Stimulated activated CD4-positive, alpha-beta T cell treated with anti-CD3 and anti-CD28 coated beads, Interleukin-1b, Interleukin-23, amount 100 ng/mL, for 24 hours (primary cell): ENCODE measurements around the gene TSPAN16.
"Not testable (repeated sequence)": the region's sequence is repeated elsewhere in the genome, so short reads cannot be mapped to it uniquely, and the experiment has no call there.

ENCODE experiments used
- DNase-seq, 4 experiments: peaks; one replicate each; pipeline ENCODE4 v3.0.0-alpha.2; 2020; ENCODE audit warnings: low read depth in 4 of 4, low spot score in 1 of 4

The TSPAN16 gene

DNA sequence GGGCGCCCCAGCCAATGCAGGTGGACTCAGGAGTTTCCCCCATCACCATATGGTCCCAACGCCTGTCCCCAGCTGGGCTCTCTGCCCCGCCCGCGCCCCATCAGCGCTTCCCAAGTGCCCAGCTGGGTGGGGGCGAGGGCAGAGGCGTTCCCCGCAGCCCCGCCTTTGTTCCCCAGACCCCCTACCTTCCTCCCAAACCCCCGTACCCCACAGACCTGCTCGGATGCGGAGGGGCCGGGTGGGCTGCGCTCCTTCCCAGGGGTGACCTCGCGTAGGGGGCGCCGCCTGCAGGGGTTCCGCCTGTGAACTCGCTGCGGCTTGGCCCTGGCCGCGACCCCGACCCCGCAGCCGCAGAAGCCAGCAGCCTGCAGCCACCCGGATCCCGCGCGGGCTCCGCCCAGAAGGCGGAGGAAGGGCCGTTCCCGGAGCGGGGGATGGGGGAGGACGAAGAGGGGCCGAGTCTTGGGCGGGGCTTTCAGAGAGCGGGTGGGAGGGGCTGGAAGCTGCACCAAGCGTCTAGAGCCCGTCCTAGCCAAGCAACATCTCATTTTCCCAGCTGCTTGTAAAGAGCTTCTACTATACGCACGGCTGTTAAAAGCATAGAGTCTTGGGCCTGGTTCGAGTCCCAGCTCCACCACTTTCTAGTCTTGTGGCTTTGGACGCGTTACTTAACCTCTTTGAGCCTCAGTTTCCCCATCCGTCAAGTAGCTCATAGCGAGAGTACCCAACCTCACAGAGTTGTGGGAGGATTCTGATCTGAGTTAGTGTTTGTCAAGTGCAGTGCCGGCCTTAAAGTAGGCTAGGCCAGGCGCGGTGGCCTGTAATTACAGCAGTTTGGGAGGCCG is 43.5 kb downstream of the TSPAN16 start, which contains the start of gene RAB3D:
Gene RAB3D (minus strand): TSS at position 404 of the 845 bp plus-strand sequence. CDS start 2,258 bp downstream, outside the sequence.
- peak; percentile 54 to 85 (median 77) for DNase-seq

DNA sequence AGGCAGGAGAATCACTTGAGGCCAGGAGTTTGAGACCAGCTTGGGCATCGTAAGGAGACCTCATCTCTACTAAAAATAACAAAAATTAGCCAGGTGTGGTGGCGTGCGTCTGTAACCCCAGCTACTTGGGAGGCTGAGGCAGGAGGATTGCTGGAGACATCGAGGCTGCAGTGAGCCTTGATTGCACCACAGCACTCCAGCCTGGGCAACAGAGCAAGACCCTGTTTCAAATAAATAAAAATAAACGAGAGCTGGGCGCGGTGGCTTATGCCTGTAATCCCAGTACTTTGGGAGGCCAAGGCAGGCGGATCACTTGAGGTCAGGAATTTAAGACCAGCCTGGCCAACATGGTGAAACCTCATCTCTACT is 44.1 kb downstream of the TSPAN16 start:
- DNase-seq = not testable (repeated sequence)

DNA sequence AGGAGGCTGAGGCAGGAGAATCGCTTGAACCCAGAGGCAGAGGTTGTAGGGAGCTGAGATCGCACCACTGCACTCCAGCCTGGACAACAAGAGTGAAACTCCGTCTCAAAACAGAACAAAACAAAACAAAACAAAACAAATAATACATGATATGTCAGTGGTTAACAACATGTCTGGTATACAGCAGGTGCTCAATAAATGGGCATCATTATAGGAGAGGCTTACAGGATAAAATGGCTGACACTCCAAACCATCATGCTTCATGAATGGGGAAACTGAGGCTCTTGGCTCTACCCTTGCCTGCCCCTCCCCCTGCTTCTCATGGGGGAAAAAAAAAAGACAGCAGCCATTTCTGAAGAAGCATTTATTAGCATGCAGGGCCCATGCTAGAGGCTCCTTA is 46.5 kb downstream of the TSPAN16 start:
- no peak for DNase-seq

DNA sequence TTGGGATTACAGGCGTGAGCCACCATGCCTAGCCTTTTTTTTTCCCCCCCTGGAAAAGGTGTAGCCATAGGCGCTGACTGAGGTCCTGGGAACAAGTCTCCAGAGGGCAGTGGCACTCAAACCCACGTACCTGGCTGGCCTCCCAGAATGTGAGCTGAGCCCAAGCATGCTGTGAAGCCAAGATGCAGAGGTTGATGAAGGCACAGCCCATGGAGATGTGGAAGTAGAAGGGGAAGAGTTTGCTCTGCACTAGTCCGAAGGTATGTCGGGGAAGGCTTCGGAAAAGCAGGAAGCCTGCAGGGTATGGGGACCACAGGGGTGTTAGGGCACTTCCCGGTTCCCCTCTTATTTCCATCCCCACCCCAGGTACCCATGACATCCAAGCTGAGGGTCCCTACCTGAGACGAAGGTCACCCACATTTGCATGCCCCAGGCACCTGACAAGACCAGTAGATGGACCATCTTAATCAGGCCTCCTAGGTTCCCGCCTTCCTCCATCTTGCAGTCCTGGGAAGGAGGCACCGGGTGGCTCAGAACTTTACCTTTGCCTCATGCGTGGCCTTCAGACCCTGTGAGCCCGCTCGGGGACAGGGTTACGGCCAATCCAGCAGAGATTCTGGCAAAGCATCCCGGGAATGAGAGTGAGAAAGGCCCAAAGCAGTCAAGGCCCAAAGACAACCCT is 49.3 kb downstream of the TSPAN16 start:
- no peak for DNase-seq

DNA sequence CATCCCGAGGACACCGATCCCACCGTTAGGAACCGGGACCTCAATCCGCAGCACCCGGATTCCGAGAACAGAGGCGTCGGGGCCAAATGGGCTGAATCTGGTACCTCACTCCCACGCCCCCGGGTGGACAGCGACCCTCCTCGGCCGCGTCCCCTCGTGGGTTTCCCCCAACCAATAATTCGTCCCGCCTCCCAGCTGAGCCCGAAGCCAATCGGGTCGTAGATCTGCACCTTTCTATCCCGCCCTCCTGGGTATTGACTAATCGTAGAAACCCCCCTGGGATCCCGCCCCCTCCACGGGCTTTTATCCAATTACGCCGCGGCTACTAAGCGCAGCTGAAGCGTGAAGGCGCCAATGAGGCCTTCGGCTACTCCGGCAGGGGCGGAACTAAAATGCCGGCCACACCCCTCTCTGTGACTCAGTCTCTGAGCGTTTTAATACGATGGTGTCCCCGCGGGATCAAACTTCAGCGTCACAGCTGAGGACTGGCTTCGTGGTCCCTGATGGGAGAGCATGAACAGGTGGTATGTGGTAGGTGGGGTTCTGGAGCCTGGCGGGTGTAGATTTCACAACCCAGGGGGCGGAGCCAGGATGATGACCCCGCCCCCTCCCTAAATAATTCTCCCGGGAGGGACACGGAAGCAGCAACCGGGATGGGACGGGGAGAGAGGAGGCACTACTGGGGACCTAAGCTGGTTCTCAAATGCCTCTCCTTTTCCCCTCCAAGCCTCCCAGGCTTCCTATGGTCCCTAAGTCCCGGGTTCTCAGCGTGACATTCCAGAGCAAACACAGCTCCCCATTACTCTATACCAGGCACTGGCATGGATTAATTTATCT is 50.4 kb downstream of the TSPAN16 start, which contains the start of the genes CCDC159 and TMEM205:
Gene CCDC159 (plus strand): TSS at position 416 of the 837 bp plus-strand sequence. CDS start 88 bp downstream, at position 504.
Gene TMEM205 (minus strand): TSS at position 165 of the 837 bp plus-strand sequence. CDS start 649 bp downstream, outside the sequence.
- DNase-seq = peak; percentile 90 to 98 (median 96)

DNA sequence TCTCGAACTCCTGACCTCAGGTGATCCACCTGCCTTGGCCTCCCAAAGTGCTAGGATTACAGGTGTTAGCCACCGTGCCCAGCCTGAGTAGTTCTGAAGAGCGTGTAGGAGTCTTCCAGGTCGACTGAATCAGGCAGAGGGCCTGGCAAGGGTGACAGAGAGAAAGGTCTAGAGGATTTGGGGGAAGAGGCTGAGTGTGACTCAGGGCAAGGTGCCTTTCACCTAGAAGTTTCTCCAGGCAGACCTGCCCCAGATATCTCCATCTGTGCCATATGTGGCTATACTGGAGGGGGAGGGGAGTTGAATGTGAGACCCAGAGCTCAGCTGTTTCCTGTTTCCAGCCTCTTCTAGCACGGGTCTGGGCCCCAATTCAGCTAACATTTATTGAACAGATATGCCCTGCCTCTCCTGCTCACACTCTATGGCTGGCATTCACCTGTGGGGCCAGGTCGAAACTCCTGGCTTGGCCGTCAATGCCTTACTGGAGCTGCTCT is 51.6 kb downstream of the TSPAN16 start:
- DNase-seq = no peak

DNA sequence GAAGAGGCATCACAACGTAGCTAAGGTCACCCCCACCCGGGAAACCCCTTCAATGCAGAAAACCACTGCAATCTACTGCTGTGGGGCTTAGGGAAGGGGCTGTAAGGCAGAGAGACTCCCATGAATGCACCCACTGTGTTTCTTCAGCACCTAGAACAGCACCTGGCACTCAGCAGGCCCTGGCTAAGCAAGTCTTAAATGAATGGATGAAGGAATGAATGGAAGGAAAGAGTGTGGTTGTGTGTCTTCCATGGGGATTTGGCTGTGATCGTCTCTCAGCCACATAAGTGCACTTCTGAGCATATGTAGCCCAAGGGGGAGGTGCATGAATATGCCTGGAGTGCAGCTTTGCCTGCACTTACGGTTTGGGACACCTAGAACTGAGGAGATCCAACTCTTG is 53.2 kb downstream of the TSPAN16 start:
- DNase-seq = no peak

DNA sequence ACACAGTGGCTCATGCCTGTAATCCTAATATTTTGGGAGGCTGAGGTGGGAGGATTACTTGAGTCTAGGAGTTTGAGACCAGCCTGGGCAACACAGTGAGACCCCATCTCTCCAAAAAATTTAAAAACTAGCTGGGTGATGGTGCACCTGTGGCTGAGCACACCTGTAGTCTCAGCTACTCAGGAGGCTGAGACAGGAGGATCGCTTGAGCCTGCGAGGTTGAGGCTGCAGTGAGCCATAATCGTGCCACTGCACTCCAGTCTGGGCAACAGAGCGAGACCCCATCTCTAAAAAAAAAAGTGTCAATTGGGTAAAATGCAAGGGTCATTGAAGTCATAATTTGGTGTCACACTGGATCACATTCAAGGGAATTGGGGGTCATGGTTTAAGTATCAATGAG is 58.1 kb downstream of the TSPAN16 start:
- DNase-seq = not testable (repeated sequence)

DNA sequence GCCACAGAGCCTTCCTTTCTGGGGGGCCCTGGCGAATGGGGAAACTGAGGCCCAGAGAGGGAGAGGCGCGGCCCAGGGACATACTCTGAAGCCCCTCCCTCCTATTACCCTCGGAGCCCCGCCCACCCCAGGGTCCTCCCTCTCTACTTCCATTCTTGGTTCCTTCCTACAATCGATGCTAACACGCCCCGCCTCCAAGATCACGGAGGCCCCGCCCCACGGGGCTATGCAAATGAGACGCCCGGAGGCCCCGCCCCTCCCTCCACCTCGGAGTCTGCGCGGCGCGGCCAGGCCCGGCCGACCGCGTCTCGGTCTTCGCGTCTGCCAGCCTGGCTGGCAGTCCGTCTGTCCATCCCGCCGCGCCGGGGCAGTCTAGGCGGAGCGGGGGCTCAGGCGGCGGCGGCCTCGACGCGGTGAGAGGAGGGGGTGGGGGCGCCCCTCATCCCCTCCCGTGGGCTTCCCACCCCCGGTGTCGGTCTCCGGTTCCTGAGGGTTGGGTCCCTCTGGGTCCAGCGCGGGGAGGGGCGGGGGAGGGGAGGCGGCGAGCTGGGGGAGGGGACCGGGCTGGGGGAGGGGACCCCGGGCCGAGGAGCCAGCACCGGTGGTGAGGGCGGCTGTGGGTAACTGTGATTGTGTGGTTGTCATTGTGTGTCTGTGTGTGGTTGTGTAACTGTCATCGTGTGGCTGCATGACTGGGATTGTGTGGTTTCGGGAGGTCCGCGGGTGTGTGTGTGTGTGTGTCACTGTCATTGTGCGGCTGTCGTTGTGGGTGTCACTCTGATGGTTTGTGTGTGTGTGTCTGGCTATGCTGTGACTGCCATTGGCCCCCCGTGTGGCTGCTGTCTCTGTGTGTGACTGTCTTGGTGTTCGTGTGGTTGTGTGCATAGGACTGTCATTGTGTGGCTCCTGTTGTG is 59.5 kb downstream of the TSPAN16 start, which contains the start of gene PLPPR2:
Gene PLPPR2 (plus strand): TSS at position 273 of the 914 bp plus-strand sequence. CDS start 2,242 bp downstream, outside the sequence.
- peak; percentile 59 to 85 (median 72) for DNase-seq

DNA sequence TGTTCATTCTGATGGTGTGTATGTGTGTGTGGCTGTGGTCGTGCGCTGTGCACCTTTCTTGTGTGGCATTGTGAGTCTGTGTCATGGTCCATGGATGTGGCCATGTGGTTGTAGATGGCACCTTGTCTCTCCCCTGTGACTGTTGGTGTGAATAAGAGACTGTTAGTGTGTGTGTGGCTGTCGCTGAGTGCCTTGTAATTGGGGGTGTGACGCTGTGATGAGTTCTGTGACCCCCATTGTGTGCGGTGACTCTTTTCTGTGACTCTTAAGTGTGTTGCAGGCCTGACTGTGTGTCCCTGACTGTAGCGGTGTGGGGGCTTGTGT is 60.1 kb downstream of the TSPAN16 start:
- no peak for DNase-seq

DNA sequence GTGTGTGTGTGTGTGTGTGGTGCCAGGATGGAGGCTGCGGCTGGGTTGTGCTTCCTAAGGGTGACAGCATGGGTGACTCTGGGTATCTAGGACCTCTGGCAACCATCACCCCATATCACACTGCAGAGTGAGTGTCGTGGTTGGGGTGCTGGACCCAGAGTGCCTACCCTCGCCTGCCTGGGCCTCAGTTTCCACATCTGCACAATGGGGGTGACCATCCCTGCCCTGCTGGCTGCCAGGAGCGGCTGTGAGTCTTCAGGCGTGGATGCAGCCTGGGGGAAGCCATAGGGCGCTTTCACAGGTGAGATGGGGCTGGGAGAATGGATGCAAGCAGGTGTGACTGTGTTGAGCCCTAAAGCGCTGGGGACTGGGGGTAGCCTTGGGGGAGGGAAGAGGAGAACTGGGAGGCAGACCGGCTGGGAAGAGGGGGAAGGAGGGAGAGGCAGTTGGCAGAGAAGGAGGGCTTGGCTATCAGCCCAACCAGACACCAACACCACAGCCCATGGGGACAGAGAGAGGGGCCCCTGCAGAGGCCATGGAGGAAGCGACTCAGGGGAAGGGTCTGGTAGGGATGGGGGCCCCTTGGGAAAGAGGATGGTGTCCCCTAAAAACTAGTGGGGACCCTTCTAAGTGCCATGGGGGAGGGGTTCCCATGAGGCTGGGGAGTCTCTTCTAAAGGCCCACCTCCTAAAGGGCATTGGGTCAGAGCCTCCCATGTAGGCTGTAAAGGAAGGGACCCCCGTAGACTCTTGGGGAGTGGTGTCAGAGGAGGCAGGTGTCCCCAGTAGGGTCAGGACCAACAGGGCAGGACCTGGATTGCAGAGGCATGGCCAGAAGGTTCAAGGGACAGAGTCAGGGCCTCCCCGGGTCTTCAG is 61.0 kb downstream of the TSPAN16 start:
- no peak for DNase-seq

DNA sequence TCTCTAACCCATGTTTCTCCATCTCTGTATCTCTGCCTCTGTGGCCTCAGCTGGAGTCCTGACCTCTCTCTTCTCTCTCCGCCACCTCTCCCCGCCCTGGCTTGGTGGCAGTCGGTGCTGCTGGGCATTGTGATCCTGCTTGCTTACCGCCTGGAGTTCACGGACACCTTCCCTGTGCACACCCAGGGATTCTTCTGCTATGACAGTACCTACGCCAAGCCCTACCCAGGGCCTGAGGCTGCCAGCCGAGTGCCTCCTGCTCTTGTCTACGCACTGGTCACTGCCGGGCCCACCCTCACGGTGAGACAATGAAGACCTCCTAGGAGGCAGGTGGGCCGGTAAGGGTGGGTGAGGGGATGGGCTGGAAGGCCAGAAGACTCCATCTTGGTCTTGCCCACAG is 63.5 kb downstream of the TSPAN16 start:
- no peak for DNase-seq

DNA sequence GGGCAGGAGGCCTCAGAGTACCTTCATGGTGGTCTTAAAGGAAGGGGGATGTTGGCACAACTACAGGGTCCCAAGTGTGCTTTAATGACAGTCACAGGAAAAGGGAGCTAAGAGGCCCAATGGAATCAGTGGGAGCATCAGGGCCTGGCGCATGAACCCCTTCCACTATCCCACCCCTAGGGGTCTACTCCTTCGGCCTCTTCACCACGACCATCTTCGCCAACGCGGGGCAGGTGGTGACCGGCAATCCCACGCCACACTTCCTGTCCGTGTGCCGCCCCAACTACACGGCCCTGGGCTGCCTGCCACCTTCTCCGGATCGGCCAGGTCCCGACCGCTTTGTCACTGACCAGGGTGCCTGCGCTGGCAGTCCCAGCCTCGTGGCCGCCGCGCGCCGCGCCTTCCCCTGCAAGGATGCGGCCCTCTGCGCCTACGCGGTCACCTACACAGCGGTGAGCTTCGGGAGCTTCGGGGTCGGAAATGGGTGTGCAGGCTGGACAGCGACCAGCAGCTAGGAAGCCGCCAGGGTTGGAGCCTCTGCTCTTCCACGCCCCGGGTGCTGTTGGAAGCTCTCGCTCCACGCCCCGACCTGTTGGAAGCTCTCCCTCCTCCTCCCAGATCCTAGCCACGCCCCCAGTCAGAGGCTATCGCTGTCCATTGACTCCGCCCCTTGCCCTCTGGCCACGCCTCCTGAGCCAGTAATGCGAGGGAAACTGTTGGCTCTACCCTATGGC is 65.2 kb downstream of the TSPAN16 start:
- no peak for DNase-seq

DNA sequence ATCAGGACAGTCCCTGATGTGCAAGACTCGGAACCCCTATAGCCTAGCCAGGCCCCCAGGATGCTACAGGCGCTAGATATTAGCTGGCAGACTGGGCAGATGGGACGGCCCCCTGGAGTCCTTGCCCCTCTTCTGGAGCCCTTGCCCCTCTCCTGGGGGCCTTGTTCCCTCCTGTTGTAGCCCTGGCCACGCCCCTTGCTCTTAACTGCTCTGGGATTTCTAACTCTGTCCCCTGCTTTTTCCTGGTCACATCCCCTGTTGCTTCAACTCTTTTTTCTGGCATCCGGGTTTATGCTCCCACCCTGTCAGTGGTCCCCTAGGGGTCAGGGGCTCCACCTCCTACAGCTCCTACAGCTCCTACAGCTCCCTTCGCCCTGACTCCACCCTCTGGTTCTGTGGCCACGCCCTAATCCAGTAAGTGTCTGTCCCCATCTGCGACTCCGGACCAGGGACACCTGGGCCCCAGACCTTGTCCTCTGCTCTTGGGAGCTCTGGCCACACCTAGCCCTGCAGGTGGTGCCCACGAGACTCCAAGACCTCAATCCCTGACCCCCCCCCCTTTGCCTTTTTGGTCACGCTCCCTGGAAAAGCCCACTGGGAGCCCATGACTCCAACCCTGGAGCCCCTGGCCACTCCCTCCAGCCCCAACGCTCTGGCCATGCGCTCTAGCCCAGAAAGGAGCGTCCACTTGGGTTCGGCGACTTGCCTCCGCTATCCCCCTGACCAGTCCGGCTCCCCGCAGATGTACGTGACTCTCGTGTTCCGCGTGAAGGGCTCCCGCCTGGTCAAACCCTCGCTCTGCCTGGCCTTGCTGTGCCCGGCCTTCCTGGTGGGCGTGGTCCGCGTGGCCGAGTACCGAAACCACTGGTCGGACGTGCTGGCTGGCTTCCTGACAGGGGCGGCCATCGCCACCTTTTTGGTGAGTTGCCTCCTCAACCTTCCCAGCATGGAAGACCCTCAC is 66.1 kb downstream of the TSPAN16 start:
- no peak for DNase-seq

DNA sequence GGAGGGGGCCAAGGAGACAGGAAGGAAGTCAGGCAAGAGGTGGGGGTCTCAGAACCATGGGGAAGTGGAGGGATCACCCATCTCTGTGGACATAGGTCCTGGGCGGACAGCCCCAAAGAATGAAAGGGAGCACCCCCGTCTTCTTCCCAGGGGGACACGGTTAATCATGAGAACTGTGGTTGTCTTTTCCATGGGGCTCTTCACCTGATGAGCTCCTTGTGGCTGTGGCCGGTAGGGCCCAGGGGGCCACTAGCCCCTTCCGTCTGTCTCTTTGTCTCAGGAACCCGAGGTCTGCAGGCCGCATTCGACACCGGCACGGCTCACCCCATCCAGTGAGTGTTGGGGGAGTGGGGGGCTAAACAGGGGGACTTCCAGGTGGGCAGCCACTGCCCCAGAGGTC is 67.9 kb downstream of the TSPAN16 start:
- no peak for DNase-seq

DNA sequence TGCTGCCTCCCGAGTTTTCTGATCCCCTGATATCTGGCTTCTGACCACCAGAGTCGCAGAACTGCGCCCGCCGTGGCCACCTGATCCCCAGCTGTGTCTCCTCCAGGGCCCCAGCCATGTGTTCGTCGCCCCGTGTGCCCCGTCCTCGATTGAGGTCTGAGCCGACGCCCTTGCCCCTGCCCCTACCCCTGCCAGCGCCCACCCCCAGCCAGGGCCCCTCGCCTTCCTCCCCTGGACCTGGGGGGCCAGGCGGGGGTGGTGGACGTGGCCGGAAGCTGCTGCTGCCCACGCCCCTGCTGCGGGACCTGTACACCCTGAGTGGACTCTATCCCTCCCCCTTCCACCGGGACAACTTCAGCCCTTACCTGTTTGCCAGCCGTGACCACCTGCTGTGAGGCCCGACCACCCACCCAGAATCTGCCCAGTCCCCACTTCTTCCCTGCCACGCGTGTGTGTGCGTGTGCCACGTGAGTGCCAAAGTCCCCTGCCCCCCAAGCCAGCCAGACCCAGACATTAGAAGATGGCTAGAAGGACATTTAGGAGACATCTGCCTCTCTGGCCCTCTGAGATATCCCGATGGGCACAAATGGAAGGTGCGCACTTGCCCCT is 68.4 kb downstream of the TSPAN16 start:
- no peak for DNase-seq

DNA sequence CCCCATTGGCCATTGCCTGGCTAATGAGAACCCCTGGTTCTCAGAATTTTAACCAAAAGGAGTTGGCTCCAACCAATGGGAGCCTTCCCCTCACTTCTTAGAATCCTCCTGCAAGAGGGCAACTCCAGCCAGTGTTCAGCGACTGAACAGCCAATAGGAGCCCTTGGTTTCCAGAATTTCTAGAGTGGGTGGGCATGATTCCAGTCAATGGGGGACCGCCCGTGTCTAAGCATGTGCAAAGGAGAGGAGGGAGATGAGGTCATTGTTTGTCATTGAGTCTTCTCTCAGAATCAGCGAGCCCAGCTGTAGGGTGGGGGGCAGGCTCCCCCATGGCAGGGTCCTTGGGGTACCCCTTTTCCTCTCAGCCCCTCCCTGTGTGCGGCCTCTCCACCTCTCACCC is 69.0 kb downstream of the TSPAN16 start:
- no peak for DNase-seq
